Right ventricle myocardium superior (tissue), 1 donor: ENCODE data around the gene EVI2A. TPM values are rescaled to one million over a fixed set of nuclear protein-coding genes. Genes with fewer than 3 reads are reported as not detected.
"Not testable (repeated sequence)": the region's sequence is repeated elsewhere in the genome, so short reads cannot be mapped to it uniquely, and the experiment has no call there.

Source experiments
- ATAC-seq: fragments of 200-7000 bp; cut with Tn5 transposase; one replicate; pipeline ENCODE4 v1.9.1; 2020; ENCODE audit warnings: mild to moderate bottlenecking; ENCODE audit not compliant: poor library complexity
- DNase-seq: peaks from one replicate; pipeline ENCODE4 v3.0.0-alpha.2; 2020
- intact Hi-C: fragments of 100-400 bp; cut with DNase I; formaldehyde crosslinking; loops from one replicate; pipeline ENCODE4 v1.11.2; 2022
- total RNA-seq: library from RNA; stranded (reverse); fragmentation: NEBNext Ultra II Directional; extraction: Animal tissue kit (Norgen Biotek cat#: 25700); gene quantifications from one replicate; pipeline ENCODE4 v1.2.1, GENCODE V29; 2021
- donor health status: DM: no; HTN: yes; CAD: no; lungs with severe emphysema.

The EVI2A gene
- total RNA-seq, 1 donor from 2014 or later = 2.2 TPM

- intact Hi-C loops = no loop called here
- no peak for ATAC-seq
- no peak for DNase-seq
Measured at GRCh38 chr17:31314782-31315100, 6.7 kb downstream of the EVI2A start.

GRCh38 chr17:31313982-31314781 lies 7.2 kb downstream of the EVI2A start, which contains the start of gene EVI2B:
Gene EVI2B (minus strand): TSS chr17:31314054. CDS start chr17:31305609, 8,445 bp downstream.
- intact Hi-C loops = no loop called here
- no peak for DNase-seq
- ATAC-seq = peak; percentile 36

- intact Hi-C loops, DNase-seq: not testable (repeated sequence)
Measured at GRCh38 chr17:31312223-31312622, 9.2 kb downstream of the EVI2A start.

GRCh38 chr17:31311526-31311925 lies 9.9 kb downstream of the EVI2A start:
- ATAC-seq (no peak), DNase-seq (no peak)
- intact Hi-C loops = no loop called here

More at GRCh38 chr17:31312223-31312622, 9.2 kb downstream of the EVI2A start:
- ATAC-seq = not testable (repeated sequence)

GRCh38 chr17:31310886-31311285 lies 10.5 kb downstream of the EVI2A start:
- intact Hi-C loops = no loop called here
- ATAC-seq (no peak), DNase-seq (no peak)

GRCh38 chr17:31310260-31310659 lies 11.2 kb downstream of the EVI2A start:
- intact Hi-C loops = no loop called here
- no peak for ATAC-seq
- no peak for DNase-seq

GRCh38 chr17:31309556-31309955 lies 11.9 kb downstream of the EVI2A start:
- intact Hi-C loops = no loop called here
- no peak for DNase-seq
- ATAC-seq = peak; percentile 32

GRCh38 chr17:31308372-31309334 lies 12.8 kb downstream of the EVI2A start:
- intact Hi-C loops = no loop called here
- ATAC-seq = peak; percentile 38
- no peak for DNase-seq

- no peak for ATAC-seq
- intact Hi-C loops = no loop called here
- no peak for DNase-seq
Measured at GRCh38 chr17:31307640-31308039, 13.8 kb downstream of the EVI2A start.

- intact Hi-C loops = no loop called here
- ATAC-seq (no peak), DNase-seq (no peak)
Measured at GRCh38 chr17:31299624-31300023, 21.8 kb downstream of the EVI2A start.

- no peak for ATAC-seq
- DNase-seq = no peak
Measured at GRCh38 chr17:31297090-31297489, 24.3 kb downstream of the EVI2A start, which contains the start of gene OMG. Gene OMG (minus strand): TSS chr17:31297239. CDS start chr17:31296331, 908 bp downstream.

GRCh38 chr17:31296142-31296541 lies 25.3 kb downstream of the EVI2A start:
- intact Hi-C loops = no loop called here
- DNase-seq (no peak), ATAC-seq (no peak)

More at GRCh38 chr17:31297090-31297489, 24.3 kb downstream of the EVI2A start, which contains the start of gene OMG:
- intact Hi-C loops = no loop called here

GRCh38 chr17:31295489-31295871 lies 25.9 kb downstream of the EVI2A start:
- DNase-seq (no peak), ATAC-seq (no peak)
- intact Hi-C loops = no loop called here

GRCh38 chr17:31294820-31295488 lies 26.5 kb downstream of the EVI2A start:
- no peak for ATAC-seq
- intact Hi-C loops = no loop called here
- DNase-seq = no peak

GRCh38 chr17:31294231-31294630 lies 27.2 kb downstream of the EVI2A start:
- ATAC-seq = no peak
- DNase-seq = no peak
- intact Hi-C loops = no loop called here

GRCh38 chr17:31293581-31293980 lies 27.8 kb downstream of the EVI2A start:
- DNase-seq = no peak
- intact Hi-C loops = no loop called here
- ATAC-seq = no peak

GRCh38 chr17:31291820-31292219 lies 29.6 kb downstream of the EVI2A start:
- ATAC-seq (no peak), DNase-seq (no peak)
- intact Hi-C loops = no loop called here

GRCh38 chr17:31289790-31290189 lies 31.6 kb downstream of the EVI2A start:
- ATAC-seq (no peak), DNase-seq (no peak)
- intact Hi-C loops = no loop called here

GRCh38 chr17:31287932-31288331 lies 33.5 kb downstream of the EVI2A start:
- DNase-seq, intact Hi-C loops, ATAC-seq: not testable (repeated sequence)
